NOMO-1 treated with DMSO at 0.1 percent for 48 hours (cell line): ENCODE measurements around the gene XPC.
"Not testable (repeated sequence)": the region's sequence is repeated elsewhere in the genome, so short reads cannot be mapped to it uniquely, and the experiment has no call there.

Experiments
- DNase-seq: peaks from one replicate; lab custom pipeline; 2025; ENCODE audit not compliant: unreplicated experiment; lab: John Stamatoyannopoulos, UW

The XPC gene

DNA sequence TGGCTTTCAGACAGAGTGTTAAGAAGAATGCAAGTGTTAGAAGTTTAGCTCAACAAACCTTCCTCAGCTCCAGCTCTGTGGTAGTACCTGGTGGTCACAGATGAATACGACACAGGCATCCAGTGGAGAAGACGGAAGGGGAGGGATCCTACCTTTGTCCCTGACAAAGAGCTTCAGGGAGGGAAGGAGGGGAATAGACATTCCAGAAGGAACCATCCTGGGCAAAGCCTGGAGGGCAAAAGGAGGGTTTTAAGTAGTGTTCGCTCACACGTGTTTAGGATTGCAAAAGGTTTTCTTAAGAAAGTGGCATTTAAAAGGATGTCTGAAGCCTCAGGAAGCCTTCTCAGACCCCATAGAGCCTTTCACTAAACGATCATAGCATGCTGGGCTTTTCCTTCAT is 56.5 kb downstream of the XPC start:
- DNase-seq = no peak

DNA sequence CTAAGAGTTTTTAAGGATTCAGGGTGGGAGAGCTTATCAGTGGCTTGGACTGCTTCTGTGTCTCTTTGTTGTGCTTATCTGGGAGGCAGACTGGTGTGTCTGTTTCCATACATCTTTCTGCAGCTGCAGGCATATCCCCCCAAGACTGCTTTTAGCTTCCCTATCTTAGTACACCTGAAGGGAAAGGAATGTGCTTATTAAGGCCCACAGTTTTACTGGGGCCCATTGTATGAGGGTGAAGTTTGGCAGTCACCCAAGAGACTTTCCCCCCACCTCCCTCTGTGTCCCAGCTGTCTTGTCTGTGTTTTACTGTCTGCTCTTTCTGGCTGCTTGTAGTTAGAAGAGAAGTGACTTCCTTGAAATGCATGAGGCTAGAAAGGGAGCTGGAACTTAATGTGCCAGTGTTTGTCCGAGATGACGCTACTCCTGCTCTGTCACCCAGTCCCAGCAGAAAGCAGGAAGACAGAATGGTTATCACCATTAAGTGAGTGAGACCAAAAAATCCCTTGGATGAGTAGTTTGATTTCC is 57.4 kb downstream of the XPC start:
- not testable (repeated sequence) for DNase-seq

DNA sequence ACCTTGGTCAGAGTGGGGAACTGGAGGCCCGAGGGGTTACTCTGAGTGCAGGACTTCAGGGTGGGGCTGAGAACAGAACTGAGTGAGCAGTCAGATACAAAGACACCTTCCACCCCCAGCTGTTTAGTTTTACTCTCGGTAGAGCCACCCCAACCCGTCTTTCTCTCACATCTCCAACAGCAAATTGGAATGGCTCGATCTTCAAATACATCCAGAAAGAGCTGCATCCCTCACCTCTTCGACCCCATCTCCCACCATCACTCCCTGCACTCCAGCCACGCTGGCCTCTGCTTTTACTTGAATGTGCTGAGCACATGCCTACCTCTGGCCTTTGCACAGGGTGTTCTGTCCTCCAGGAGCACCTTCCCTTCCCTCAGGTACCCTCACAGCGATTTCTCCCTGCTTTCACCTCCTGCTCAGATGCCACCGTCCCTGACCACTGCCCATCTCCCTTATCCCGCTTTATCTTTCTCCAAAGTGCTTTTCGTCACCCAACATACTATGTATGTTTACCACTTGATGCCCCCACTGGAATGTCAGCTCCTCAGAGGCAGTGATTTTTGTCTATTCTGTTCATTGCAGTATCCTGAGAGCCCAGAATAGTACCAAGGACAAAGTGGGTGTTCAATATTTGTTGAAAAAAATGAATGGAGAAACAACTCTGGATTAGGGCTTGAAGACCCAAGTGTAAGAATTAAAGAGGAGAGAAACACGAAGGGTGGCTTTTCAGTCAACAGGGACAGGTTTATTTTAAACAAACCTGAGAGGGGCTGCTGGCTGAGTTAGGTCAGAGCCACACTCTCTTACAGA is 58.1 kb downstream of the XPC start:
- no peak for DNase-seq

DNA sequence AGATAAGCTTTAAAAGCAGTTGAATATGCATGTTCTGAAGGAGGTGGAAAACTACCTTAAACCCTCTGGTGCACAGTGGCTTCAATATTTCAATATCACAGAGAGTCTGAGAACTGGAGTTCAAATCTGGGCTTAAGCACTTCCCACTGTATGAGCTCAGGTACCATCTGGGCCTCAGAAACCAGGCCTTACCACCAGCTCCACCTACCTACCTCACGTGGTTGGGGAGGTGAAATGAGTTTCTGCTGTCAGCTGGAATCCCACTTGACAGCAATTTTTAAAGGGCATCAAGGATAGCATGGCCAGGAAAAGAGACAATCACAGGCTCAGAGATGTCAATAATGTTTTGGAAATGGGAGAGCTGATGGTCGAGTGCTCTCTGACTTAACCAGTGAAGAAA is 58.8 kb downstream of the XPC start:
- no peak for DNase-seq

DNA sequence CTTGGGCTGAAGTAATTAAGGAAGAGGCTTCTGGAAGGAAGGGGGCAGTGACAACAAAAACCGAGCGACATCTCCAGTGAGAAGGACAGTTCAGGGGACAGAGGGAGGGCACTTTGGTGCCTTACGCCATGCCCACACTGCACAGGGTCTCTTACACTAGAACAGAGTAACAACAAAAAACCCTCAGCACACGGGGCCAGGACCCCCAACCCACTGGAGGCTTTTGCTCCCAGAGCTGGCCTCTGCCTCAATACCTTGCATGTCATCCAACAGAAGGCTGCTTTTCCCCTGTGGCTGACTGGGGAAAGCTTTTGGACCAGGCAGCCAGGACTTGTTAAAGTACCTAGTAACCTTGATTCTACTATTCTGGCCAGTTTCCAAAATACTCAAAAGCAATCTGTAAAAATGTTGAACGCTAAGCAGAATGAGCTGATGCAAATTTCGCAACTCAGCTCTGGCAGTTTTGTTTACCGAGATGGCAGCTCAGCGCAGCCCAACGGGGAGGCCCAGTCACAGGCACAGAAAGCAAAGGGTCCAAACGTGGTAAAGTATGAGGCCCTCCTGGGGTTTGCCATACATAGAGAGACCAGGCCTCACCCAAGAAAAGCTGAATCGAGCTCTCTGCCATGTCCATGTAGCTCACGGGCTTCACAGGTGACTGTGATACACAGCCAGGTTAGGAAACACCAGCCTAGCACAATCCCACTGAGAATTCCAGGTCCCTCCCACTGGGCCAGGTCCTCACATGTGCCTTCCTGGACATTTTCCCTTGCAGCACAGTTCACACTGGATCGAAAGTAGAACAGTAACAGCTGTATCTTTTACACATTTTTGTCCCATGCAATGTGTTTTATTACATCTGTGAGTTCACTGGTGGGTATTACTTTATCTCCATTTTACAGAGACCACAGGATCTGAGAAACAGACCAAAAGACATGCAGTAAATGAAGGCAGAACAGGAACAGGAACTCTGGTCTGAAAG is 59.7 kb downstream of the XPC start:
- DNase-seq = no peak

DNA sequence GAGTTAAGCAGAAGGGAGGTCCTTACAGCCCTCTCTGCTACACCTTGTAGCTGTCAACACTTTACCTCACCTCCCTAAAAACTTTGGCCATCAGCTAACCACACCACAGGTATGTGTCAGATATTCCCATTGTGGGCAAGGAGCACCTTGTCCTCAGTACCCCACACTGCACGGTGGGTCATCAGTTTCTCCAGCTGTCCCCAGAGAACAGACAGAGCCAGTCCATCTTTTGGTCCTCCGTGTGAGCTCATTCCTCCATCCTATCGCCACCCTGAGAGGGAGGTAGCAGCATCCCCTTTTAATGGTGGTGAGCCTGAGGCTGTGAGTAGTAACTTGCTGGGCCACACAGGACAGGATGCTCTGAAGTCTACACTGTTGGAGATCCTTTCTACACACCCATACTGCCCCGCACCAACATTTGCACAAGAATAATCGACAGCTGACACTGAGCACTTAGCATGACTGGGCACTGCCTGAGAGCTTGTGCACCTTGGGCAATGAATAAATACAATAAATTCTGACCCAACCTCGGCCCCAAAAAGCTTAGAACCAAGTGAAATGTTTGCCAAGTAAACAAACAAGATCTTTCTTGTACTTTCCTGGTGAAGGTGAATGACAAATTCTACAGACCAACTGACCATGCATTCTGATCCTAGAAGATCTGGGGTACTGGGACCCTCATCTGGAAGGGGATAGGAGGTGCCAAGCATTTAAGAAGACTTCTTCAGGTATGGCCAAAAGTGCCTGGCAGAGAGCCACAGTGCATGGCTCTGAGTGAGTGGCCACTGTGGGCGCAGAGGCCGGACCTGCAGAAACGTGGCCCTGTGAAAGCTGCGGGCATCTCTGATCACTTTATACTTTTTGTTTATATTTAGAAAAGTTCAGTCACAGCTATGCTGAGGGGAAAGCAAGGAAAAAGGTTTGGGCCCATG is 60.7 kb downstream of the XPC start:
- no peak for DNase-seq

DNA sequence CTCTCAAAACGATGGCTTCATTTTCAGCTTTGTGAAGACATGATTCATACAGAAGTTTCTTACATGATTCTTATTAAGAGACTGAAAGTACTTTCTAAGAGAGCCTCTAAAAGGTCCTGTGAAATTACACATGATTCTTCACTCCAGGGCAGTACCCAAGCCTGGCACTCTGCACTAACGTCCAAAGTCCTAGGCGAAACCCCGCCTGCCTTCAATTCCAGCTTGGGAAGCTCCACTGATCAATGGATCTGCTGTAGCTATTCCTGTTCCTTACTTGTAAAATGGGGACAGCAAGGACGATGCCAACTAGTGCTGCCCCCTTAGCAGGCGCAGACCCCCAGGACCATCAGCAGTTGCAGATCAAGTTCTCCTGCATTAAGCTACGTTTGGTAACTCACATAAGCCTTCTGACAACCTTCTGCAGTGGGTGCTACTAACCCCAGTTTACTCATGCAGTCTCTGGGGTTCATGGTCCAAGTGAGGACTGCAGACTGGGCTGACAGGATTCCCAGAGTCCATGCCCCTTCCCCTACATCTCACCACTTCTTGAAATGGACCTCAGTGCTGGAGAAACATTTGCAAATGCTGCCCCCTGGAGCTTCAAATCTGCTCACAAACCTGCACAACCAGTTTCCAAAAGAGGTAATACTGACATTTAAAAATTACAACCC is 64.3 kb downstream of the XPC start:
- no peak for DNase-seq

DNA sequence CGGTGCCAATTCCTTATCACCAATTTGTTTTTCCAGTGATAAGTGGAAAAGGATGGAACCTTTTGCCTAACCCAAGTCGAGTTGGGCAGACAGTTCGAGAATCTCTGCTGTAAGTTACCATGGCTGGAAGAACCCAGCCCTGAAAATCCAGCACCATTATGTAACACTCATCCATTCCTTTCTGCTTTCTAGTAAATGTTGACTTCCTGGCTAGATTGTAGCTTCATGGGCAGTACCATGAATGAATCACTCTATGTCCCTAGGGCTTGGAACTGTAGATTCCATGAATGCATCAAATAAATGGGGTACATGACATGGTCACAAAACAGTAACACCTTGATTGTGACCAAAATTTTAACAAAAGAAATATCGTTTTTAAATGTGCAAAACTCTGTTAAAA is 67.7 kb downstream of the XPC start:
- no peak for DNase-seq

DNA sequence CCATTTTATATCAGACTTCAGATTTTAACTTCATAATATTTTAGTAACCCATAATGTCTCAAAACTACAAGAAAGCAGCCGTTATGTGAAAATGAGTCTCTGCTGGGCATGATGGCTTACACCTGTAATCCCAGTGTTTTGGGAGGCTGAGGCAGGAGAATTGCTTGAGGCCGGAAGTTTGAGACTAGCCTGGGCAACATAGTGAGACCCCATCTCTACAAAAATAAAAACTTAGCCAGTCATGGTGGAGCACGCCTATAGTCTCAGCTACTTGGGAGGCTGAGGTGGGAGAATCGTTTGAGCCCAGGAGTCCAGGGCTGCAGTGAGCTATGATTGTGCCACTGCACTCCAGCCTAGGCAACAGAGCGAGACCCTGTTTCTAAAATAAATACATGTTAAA is 68.6 kb downstream of the XPC start:
- DNase-seq = not testable (repeated sequence)

DNA sequence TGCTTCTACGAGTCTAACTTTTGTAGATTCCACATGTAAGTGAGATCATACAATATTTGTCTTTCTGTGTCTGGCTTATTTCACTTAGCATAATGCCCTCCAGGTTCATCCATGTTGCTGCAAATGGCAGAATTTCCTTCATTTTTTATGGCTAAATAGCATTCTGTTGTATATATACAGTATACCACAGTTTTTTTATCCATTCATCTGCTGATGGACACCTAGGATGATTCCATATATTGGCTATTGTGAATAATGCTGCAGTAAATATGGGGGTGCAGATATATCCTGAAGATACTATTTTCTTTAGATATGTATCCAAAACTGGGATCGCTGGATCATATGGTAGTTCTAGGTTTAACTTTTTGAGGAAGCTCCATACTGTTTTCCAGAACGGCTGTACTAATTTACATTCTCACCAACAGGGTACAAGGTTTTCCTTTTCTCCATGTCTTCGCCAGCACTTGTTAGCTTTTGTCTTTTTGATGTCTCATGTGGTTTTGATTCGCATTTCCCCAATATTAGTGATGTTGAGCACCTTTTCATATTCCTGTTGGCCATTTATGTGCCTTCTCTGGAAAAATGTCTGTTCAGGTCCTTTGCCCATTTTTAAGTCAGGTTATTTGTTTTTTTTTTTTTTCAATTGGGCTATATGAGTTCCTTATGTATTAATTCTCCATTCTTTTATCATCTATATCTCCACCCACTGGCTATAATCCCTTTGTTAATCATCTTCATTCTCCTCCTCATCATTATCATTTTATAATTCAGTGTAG is 80.6 kb downstream of the XPC start:
- no peak for DNase-seq

DNA sequence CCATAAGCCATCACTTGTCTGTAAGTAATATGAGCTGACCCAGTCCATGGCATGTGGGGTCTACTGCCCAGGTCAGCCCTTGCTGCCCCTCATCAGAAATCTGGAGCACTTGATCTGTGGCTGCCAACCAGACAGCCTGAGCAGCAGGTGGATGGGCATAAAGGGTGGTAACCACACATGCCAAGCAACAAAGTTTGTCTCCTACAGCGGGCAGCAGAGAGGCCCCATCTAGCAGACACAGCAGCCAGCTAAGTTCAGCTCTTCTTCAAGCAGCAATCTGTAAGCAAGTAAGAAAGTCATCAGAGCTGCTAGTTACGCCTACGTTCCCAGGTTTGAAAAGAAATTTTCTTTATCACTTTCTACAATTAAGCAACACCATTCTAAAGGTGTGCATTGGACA is 81.7 kb downstream of the XPC start:
- DNase-seq = no peak
